Endothelial cell (in vitro differentiated cells): ENCODE measurements around the gene PRPSAP1. TPM values are rescaled to one million over a fixed set of nuclear protein-coding genes. Genes with fewer than 3 reads are reported as not detected.

Experiments
- DNase-seq: peaks from one replicate; pipeline ENCODE4 v3.0.0; 2021; ENCODE audit warnings: low spot score
- H3K27ac Mint-ChIP-seq: one replicate; pipeline ENCODE4 v1.8.0; 2021; ENCODE audit warnings: mixed read lengths, inconsistent platforms; ENCODE audit not compliant: unreplicated experiment
- H3K27me3 Mint-ChIP-seq: one replicate; pipeline ENCODE4 v1.8.0; 2021; ENCODE audit warnings: mild to moderate bottlenecking, moderate library complexity, mixed read lengths, inconsistent platforms; ENCODE audit not compliant: unreplicated experiment
- H3K36me3 Mint-ChIP-seq: one replicate; pipeline ENCODE4 v1.8.0; 2021; ENCODE audit warnings: mild to moderate bottlenecking, low read depth, mixed read lengths, inconsistent platforms; ENCODE audit not compliant: unreplicated experiment
- H3K4me1 Mint-ChIP-seq: one replicate; pipeline ENCODE4 v1.8.0; 2021; ENCODE audit warnings: mild to moderate bottlenecking, mixed read lengths, inconsistent platforms; ENCODE audit not compliant: unreplicated experiment
- H3K4me3 Mint-ChIP-seq: one replicate; pipeline ENCODE4 v1.8.0; 2021; ENCODE audit warnings: mild to moderate bottlenecking, mixed read lengths, inconsistent platforms; ENCODE audit not compliant: unreplicated experiment
- H3K9me3 Mint-ChIP-seq: one replicate; pipeline ENCODE4 v1.8.0; 2021; ENCODE audit warnings: mixed read lengths, inconsistent platforms; ENCODE audit not compliant: unreplicated experiment
- CTCF ChIP-seq: fragments of 200-600 bp; sonication (generic); IDR thresholded peaks from one replicate; pipeline ENCODE4 v1.5.0; 2021; ENCODE audit warnings: antibody characterized with exemption; ENCODE audit not compliant: unreplicated experiment
- total RNA-seq: library from RNA; stranded (reverse); fragmentation: NEBNext Ultra II Directional; extraction: Animal tissue kit (Norgen Biotek cat#: 25700); gene quantifications from one replicate; pipeline ENCODE4 v1.2.1, GENCODE V29; 2021; ENCODE audit not compliant: unreplicated experiment

The PRPSAP1 gene
- total RNA-seq, 1 donor from 2014 or later = 136 TPM

GRCh38 chr17:76318586-76318985, 35.1 kb downstream of the PRPSAP1 start:
- H3K27me3 Mint-ChIP-seq = no peaks in the 10 kb centered on the region
- peaks cover 34% of the 10 kb centered on the region for H3K4me1 Mint-ChIP-seq
- no peak for DNase-seq
- H3K4me3 Mint-ChIP-seq = no peak overlapping the region
- no peak for TF ChIP-seq CTCF
- H3K27ac Mint-ChIP-seq = no peak overlapping the region
- H3K36me3 Mint-ChIP-seq = peaks cover 27% of the 10 kb centered on the region
- no peaks in the 10 kb centered on the region for H3K9me3 Mint-ChIP-seq

GRCh38 chr17:76317535-76317934, 36.2 kb downstream of the PRPSAP1 start:
- Mint-ChIP-seq H3K4me3 (no peak overlapping the region), H3K9me3 (no peaks in the 10 kb centered on the region), H3K4me1 (peaks cover 44% of the 10 kb centered on the region), H3K27ac (peak overlapping the region; percentile 30), H3K36me3 (peaks cover 32% of the 10 kb centered on the region), H3K27me3 (no peaks in the 10 kb centered on the region)
- DNase-seq = no peak
- no peak for TF ChIP-seq CTCF

- peak overlapping the region; percentile 99 for H3K27ac Mint-ChIP-seq
- H3K4me1 Mint-ChIP-seq = peaks cover 43% of the 10 kb centered on the region
- H3K9me3 Mint-ChIP-seq = no peaks in the 10 kb centered on the region
- peaks cover 38% of the 10 kb centered on the region for H3K36me3 Mint-ChIP-seq
- TF ChIP-seq CTCF = no peak
- H3K27me3 Mint-ChIP-seq = no peaks in the 10 kb centered on the region
- H3K4me3 Mint-ChIP-seq = peak overlapping the region; percentile 8
- peak; percentile 39 for DNase-seq
Measured at GRCh38 chr17:76314392-76315227, 39.1 kb downstream of the PRPSAP1 start.

- H3K4me1 Mint-ChIP-seq = peaks cover 45% of the 10 kb centered on the region
- TF ChIP-seq CTCF = no peak
- peak overlapping the region; percentile 37 for H3K4me3 Mint-ChIP-seq
- H3K9me3 Mint-ChIP-seq = no peaks in the 10 kb centered on the region
- peaks cover 39% of the 10 kb centered on the region for H3K36me3 Mint-ChIP-seq
- H3K27ac Mint-ChIP-seq = peak overlapping the region; percentile 1
- no peak for DNase-seq
- no peaks in the 10 kb centered on the region for H3K27me3 Mint-ChIP-seq
Measured at GRCh38 chr17:76312735-76313134, 41.0 kb downstream of the PRPSAP1 start.

GRCh38 chr17:76309461-76309860, 44.3 kb downstream of the PRPSAP1 start:
- TF ChIP-seq CTCF = no peak
- no peak overlapping the region for H3K4me3 Mint-ChIP-seq
- DNase-seq = no peak
- no peaks in the 10 kb centered on the region for H3K27me3 Mint-ChIP-seq
- H3K4me1 Mint-ChIP-seq = peaks cover 23% of the 10 kb centered on the region
- peaks cover 31% of the 10 kb centered on the region for H3K36me3 Mint-ChIP-seq
- H3K27ac Mint-ChIP-seq = no peak overlapping the region
- H3K9me3 Mint-ChIP-seq = no peaks in the 10 kb centered on the region
